ENCODE results near the gene COL25A1.

GRCh38 chr4:109010521-109010920 is 291.9 kb downstream of the COL25A1 start:
- TF ChIP-seq CTCF (IDR thresholded peaks at IDR 0.05), result no peak
- no peak for TF ChIP-seq SIN3A (IDR thresholded peaks at IDR 0.05; ENCODE audit: borderline replicate concordance, insufficient read depth, low read depth, low read length)
- TF ChIP-seq POLR2AphosphoS5 (IDR thresholded peaks at IDR 0.05; ENCODE audit: low read depth, low read length), result no peak

Measured in Panc1 (cell line).